K562 treated with DMSO at 1 percent for 24 hours (cell line): ENCODE results near the gene FKBP10. TPM values are rescaled to one million over a fixed set of nuclear protein-coding genes. Genes with fewer than 3 reads are reported as not detected.

Experiments used
- total RNA-seq: library from RNA; unstranded; fragments of 300-600 nt; gene quantifications from 2 replicates; pipeline ENCODE4 v1.2.3, GENCODE V29; 2022; ENCODE audit warnings: low read depth; ENCODE audit not compliant: insufficient read depth

Gene FKBP10, protein sequence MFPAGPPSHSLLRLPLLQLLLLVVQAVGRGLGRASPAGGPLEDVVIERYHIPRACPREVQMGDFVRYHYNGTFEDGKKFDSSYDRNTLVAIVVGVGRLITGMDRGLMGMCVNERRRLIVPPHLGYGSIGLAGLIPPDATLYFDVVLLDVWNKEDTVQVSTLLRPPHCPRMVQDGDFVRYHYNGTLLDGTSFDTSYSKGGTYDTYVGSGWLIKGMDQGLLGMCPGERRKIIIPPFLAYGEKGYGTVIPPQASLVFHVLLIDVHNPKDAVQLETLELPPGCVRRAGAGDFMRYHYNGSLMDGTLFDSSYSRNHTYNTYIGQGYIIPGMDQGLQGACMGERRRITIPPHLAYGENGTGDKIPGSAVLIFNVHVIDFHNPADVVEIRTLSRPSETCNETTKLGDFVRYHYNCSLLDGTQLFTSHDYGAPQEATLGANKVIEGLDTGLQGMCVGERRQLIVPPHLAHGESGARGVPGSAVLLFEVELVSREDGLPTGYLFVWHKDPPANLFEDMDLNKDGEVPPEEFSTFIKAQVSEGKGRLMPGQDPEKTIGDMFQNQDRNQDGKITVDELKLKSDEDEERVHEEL
- 0.85 and 1.2 TPM in 2 replicates for total RNA-seq

DNA sequence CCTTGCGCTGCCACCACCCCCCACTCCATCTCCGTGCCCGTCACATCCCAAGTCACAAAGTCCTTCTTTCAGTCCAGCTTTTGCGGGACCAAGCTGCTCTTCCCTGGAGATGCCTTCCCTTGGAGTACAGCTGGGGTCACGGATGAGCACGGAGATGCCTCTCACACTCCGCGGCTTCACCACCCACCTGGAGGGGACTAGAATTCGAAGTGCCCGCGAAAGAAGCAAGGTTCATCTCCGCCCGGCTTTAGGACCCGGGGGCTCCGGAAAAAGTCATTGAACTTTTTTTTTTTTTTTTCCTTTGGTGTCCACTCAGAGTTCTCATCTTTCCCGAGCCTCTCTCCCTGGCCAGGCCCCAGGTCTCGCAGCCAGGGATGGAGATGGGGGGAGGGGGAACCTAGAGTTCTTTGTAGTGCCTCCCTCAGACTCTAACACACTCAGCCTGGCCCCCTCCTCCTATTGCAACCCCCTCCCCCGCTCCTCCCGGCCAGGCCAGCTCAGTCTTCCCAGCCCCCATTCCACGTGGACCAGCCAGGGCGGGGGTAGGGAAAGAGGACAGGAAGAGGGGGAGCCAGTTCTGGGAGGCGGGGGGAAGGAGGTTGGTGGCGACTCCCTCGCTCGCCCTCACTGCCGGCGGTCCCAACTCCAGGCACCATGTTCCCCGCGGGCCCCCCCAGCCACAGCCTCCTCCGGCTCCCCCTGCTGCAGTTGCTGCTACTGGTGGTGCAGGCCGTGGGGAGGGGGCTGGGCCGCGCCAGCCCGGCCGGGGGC, at the start of gene FKBP10:
TSS of gene FKBP10 (plus strand) at position 624 of the 771 bp plus-strand sequence. CDS start at position 655, 31 bp downstream.

DNA sequence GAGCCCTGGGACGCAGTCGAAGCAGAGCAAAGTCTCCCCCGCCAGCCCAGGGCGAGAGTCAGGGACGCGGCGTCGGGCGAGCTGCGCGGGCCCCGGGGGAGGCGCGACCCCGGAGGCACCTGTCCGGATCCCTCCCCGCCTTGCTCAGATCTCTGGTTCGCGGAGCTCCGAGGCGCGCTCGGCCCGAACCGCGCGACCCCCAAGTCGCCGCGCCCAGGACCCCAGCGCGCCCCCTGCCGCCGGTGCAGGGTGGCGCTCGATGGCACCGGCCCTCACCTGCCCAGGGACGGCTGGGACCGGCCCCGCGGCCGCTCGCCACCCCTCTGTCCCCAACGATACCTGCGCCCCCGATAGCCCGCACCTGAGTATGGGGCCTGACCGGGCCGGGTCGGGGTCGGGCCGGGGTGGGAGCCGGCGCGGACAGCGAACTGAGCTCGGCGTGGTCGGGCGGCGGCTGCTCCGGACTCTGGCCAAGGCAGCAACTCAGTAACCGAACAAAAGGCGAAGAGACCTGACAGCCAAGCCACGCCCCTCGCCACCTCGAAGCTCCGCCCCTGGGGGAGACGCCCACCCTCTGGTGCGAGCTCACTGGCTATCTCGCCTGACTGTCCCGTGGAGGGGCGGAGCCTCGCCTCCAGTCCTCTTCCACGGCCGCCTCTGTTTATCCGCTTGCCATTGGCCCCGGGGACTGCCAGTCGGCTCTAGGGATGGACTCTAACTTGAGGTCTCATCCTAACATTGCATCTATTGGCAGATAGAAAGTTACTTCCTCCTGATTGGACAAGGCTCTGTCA, 26.4 kb upstream of the FKBP10 start, which contains the start of gene JUP:
TSS of gene JUP (minus strand) at position 485 of the 794 bp plus-strand sequence. CDS start 14,857 bp downstream, outside the sequence.

DNA sequence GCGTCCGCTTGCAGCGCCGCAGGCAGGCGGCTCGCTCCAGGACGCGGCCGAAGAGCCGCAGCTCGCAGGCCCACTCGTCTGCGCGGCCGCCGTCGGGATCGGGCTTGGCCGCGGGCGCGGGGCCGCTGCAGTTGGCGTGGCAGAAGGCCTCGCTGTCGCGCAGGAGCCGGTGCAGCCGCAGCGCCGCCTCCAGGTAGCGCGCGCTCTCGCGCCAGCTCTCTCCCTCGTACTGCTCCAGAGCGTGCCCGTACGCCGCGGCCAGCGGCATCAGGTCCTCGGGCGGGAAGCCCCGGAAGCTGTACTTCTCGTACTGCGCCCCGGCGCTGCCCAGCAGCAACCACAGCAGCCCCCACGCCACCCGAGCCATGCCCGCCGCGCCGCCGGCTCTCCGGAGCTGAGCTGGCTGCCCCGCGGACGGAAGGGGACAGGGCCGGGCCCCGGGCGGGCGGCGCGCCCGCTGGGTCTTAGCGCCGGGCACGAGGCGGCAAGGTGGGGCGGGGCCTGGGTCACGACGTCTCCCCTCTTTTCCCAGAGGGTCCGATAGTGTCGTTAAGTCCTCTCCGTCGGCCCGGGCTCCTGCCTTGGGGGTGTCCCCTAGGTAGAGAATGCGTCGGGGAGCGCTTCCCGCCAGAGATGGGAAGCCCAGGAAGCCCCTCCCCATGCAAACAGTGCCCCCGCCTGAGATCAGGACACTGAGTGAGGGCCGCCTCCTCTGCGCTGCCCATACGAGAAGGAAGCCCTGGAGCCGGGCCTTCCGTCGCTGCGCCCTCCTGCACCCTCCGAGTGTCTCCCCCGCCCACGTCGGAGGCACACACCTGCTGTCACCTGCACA, 1.0 kb upstream of the FKBP10 start, which contains the start of gene P3H4:
TSS of gene P3H4 (minus strand) at position 401 of the 832 bp plus-strand sequence. CDS start at position 367, 34 bp downstream.

DNA sequence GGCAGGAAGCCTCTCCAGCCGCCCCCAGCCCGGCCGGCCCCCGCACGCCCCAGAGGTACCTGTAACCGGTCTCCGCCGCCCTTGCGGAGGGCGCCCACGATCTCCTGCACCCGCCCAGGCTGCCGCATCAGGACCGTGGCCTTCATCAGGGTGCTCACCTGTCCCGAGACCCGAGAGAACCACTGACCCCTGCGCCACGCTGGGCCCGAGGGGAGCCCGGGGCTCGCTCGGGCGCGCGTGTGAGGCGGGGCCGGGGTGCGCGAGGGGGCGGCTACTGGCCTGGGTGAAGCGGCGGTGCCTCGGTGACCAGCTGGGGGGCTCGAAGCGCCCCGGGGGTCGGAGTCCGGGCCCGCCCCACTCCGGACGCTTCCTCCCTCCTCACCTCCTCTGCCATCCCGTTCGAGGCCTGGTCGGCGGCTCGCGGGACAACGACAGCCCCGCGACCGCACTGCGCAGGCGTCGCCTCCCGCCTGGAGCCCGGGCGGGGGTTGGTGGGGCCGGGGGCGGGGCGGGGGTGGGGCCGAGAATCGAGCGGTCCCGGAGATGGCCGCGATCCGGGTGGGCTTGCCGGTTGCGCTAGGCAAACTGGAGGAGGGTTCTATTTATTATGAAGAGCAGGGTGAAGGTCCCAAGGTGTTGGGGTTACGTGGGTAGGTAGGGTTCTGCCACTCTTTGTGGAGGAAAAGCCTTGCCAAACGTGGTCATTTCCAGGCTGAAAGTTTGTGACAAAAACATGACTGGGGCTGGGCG, 23.2 kb downstream of the FKBP10 start, which contains the start of gene NT5C3B:
TSS of gene NT5C3B (minus strand) at position 433 of the 750 bp plus-strand sequence. CDS start at position 394, 39 bp downstream.

DNA sequence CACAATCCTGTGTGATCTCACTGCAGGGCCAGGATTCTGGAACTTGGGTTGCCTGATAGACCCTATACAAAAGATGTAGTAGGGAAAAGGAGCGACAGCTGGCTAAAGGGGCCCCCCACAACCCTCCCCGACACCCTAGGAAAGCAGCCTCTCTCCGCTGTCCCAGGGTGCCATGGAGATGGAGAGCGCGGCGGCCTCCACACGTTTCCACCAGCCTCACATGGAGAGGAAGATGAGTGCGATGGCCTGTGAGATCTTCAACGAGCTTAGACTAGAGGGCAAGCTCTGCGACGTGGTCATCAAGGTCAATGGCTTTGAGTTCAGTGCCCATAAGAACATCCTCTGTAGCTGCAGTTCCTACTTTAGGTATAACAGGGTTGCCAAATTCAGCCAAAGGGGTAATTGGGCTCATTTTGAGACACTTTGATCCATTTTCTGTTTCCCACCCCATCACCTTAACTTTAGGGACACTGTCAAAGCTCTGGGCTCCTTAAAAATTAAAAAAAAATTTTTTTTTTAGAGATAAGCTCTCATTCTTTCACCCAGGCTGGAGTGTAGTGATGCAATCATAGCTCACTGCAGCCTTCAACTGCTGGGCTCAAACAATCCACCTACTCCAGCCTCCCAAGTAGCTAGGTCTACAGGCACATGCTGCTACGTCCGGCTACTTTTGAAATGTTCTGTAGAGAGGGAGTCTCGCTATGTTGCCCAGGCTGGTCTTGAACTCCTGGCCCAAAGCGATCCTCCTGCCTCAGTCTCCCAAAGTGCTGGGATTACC, 25.1 kb downstream of the FKBP10 start, which contains the start of gene KLHL10:
TSS of gene KLHL10 (plus strand) at position 65 of the 778 bp plus-strand sequence. CDS start at position 173, 108 bp downstream.

DNA sequence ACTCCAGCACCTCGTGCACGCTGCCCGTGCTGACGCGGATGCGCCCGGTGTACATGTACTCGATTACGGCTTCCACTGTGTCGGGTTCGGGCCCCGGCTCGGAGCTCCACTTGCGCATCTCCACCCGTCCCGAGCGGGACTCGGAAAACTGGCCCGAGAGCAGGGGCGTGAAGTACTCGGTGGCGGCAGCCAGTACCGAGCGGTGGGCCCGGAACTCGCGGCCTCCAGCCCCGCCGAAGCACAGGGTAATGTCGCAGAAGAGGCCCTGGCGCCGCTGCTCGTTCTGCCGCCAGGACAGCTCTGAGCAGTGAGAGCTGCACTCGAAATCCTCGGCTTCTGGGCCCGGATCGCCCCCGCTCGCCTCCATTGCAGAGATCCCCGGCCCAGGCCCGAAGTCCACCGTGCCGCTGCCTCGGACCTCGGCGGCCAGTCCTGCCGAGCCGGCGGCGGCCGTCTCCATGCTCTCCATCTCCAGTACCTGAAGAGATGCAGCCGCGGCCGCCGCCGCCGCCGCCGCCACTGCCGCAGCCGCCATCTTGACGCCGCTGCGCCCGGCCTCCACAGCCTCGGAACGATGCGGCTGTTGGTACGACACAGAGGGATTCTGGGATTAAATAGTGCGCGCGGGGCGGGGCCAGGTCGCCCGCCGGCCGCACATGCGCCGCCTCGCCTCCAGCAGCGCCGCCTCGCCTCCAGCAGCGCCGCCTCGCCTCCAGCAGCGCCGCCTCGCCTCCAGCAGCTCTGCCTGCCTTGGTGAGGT, 52.2 kb downstream of the FKBP10 start, which contains the start of gene KLHL11:
TSS of gene KLHL11 (minus strand) at position 588 of the 760 bp plus-strand sequence. CDS start at position 535, 53 bp downstream.

Other genes with a start within 250 kb of the FKBP10 start
- gene KRT9, start 240.9 kb upstream of the FKBP10 start, total RNA-seq = not detected in 2 replicates
- not detected in 2 replicates for gene KRT14, start 226.1 kb upstream of the FKBP10 start, total RNA-seq
- gene KRT16, start 200.2 kb upstream of the FKBP10 start, total RNA-seq = not detected in 2 replicates
- gene KRT17, start 188.4 kb upstream of the FKBP10 start, total RNA-seq = 0.45 TPM in 1 of 2 replicates, not detected in the other
- gene EIF1, start 124.1 kb upstream of the FKBP10 start, total RNA-seq = 1,198 and 1,276 TPM in 2 replicates
- gene GAST, start 100.7 kb upstream of the FKBP10 start, total RNA-seq = not detected in 2 replicates
- gene HAP1, start 78.4 kb upstream of the FKBP10 start, total RNA-seq = 0.08 TPM in 1 of 2 replicates, not detected in the other
- gene JUP, start 26.3 kb upstream of the FKBP10 start, total RNA-seq = 260 and 263 TPM in 2 replicates
- gene P3H4, start 1.1 kb upstream of the FKBP10 start, total RNA-seq = 2.8 and 3.5 TPM in 2 replicates
- gene NT5C3B, start 23.2 kb downstream of the FKBP10 start, total RNA-seq = 95.4 and 97.3 TPM in 2 replicates
- gene KLHL10, start 24.8 kb downstream of the FKBP10 start, total RNA-seq = not detected in 2 replicates
- 5.4 and 5.8 TPM in 2 replicates for gene KLHL11, start 52.4 kb downstream of the FKBP10 start, total RNA-seq
- gene ACLY, start 105.9 kb downstream of the FKBP10 start, total RNA-seq = 124 and 134 TPM in 2 replicates
- 1.6 and 1.7 TPM in 2 replicates for gene ODAD4, start 117.6 kb downstream of the FKBP10 start, total RNA-seq
- 47.2 and 50.6 TPM in 2 replicates for gene CNP, start 153.8 kb downstream of the FKBP10 start, total RNA-seq
- 74.4 and 76.9 TPM in 2 replicates for gene DNAJC7, start 204.4 kb downstream of the FKBP10 start, total RNA-seq
- gene NKIRAS2, start 207.1 kb downstream of the FKBP10 start, total RNA-seq = 118 TPM in 2 replicates
- gene C17orf113, start 237.6 kb downstream of the FKBP10 start, total RNA-seq = 1.6 and 2.7 TPM in 2 replicates